ENCODE data around the gene ITSN1. TPM values are rescaled to one million over a fixed set of nuclear protein-coding genes. Genes with fewer than 3 reads are reported as not detected.
A peak's percentile ranks its signal among the peaks of the same experiment; 100 is the strongest.

Gene ITSN1
- total and polyA plus RNA-seq, 2 experiments from 2014 or later = 35.5 to 57.1 TPM

DNA sequence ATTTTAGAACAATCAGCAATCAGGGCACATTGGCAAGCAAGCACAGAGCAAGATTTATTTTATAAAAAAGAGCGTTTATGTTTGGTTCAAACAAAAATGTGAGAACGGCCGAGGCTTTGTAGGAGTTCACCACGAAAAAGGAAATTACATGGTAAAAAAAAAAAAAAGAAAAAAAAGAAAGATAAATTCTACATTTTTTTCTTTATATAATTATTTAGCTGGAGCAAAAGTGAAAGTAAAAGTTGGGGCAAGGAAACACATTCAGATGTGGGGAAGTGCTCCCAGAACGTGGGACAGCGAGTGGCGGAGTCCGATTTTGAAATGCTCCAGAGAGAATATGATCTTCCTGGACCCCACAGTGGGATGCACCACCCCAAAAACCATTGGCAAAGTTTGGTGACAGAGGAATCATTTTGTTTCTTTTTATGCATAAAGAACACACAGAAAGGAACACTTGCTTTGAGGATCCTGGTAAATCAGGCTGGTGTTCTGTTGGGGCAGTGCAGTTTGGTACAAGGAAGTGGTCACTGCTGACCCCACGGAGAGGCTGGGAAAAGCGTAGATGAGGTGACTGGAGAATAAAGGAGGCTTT, 289.6 kb downstream of the ITSN1 start:
- peak overlapping the region; percentile 84 for H3K4me2 ChIP-seq (ENCODE audit: unreplicated experiment)
- H3K9ac ChIP-seq = peak overlapping the region; percentile 54
- peak overlapping the region; percentile 87 for H2AFZ ChIP-seq
- peak overlapping the region; percentile 69 for H3K4me3 ChIP-seq
- H3K9me2 ChIP-seq (ENCODE audit: insufficient read depth) = no peaks in the 10 kb centered on the region
- no peaks in the 10 kb centered on the region for H3K9me3 ChIP-seq (ENCODE audit: low read depth)
- WGBS, 2 experiments (ENCODE audit: low coverage in 1 of 2, low lambda C conversion rate in 2 of 2, missing lambda C conversion rate in 2 of 2) = 20 to 23% methylated on average over 10 of the region's 10 CpGs
- no peak overlapping the region for H3K27ac ChIP-seq
- no peaks in the 10 kb centered on the region for H4K20me1 ChIP-seq (ENCODE audit: insufficient read depth)
- DNase-seq = peak; percentile 56
- no peaks in the 10 kb centered on the region for H3K36me3 ChIP-seq (ENCODE audit: low read depth)
- no peaks in the 10 kb centered on the region for H3F3A ChIP-seq (ENCODE audit: insufficient read depth)
- H3K27me3 ChIP-seq (replicated peaks; ENCODE audit: insufficient read depth) = no peaks in the 10 kb centered on the region
- in situ Hi-C loops (cut with MboI) = no loop called here
- H3K4me1 ChIP-seq (ENCODE audit: insufficient read depth) = no peaks in the 10 kb centered on the region
- no peaks in the 10 kb centered on the region for H3K79me2 ChIP-seq (ENCODE audit: insufficient read depth)
- no peak for TF ChIP-seq EZH2 (IDR thresholded peaks at IDR 0.05; ENCODE audit: insufficient read depth, poor library complexity, severe bottlenecking)
- no peak for TF ChIP-seq EZH2phosphoT487 (IDR thresholded peaks at IDR 0.05; ENCODE audit: insufficient read depth, low read depth)

GRCh38 chr21:33932731-33933130, 290.4 kb downstream of the ITSN1 start:
- Histone ChIP-seq H3K36me3 (ENCODE audit: low read depth) (no peaks in the 10 kb centered on the region), H3K9ac (no peak overlapping the region), H3K4me1 (ENCODE audit: insufficient read depth) (no peaks in the 10 kb centered on the region), H3K4me2 (ENCODE audit: unreplicated experiment) (no peak overlapping the region), H3K9me3 (ENCODE audit: low read depth) (no peaks in the 10 kb centered on the region), H2AFZ (peak overlapping the region; percentile 87; the same call in 1 of the 2 replicates), H3K27me3 (replicated peaks; ENCODE audit: insufficient read depth) (no peaks in the 10 kb centered on the region), H4K20me1 (ENCODE audit: insufficient read depth) (no peaks in the 10 kb centered on the region), H3K27ac (no peak overlapping the region), H3K9me2 (ENCODE audit: insufficient read depth) (no peaks in the 10 kb centered on the region), H3K4me3 (no peak overlapping the region), H3K79me2 (ENCODE audit: insufficient read depth) (no peaks in the 10 kb centered on the region), H3F3A (ENCODE audit: insufficient read depth) (no peaks in the 10 kb centered on the region)
- in situ Hi-C loops (cut with MboI) = no loop called here
- TF ChIP-seq EZH2phosphoT487 (IDR thresholded peaks at IDR 0.05; ENCODE audit: insufficient read depth, low read depth) (no peak), EZH2 (IDR thresholded peaks at IDR 0.05; ENCODE audit: insufficient read depth, poor library complexity, severe bottlenecking) (no peak)
- DNase-seq = no peak
- WGBS, 2 experiments (ENCODE audit: low coverage in 1 of 2, low lambda C conversion rate in 2 of 2, missing lambda C conversion rate in 2 of 2) = 91% methylated on average over 5 of the region's 5 CpGs

GRCh38 chr21:33936301-33937038, 294.2 kb downstream of the ITSN1 start:
- TF ChIP-seq EZH2phosphoT487 (IDR thresholded peaks at IDR 0.05; ENCODE audit: insufficient read depth, low read depth) (no peak), EZH2 (IDR thresholded peaks at IDR 0.05; ENCODE audit: insufficient read depth, poor library complexity, severe bottlenecking) (no peak)
- H2AFZ ChIP-seq = no peak overlapping the region
- H3K9me2 ChIP-seq (ENCODE audit: insufficient read depth) = no peaks in the 10 kb centered on the region
- peak; percentile 23 for DNase-seq
- H3K27ac ChIP-seq = no peak overlapping the region
- in situ Hi-C loops (cut with MboI) = no loop called here
- no peaks in the 10 kb centered on the region for H3K27me3 ChIP-seq (replicated peaks; ENCODE audit: insufficient read depth)
- H3K4me2 ChIP-seq (ENCODE audit: unreplicated experiment) = no peak overlapping the region
- no peaks in the 10 kb centered on the region for H3F3A ChIP-seq (ENCODE audit: insufficient read depth)
- 46 to 48% methylated on average over 4 of the region's 4 CpGs for WGBS, 2 experiments (ENCODE audit: low coverage in 1 of 2, low lambda C conversion rate in 2 of 2, missing lambda C conversion rate in 2 of 2)
- no peaks in the 10 kb centered on the region for H3K79me2 ChIP-seq (ENCODE audit: insufficient read depth)
- no peaks in the 10 kb centered on the region for H3K36me3 ChIP-seq (ENCODE audit: low read depth)
- H3K4me1 ChIP-seq (ENCODE audit: insufficient read depth) = no peaks in the 10 kb centered on the region
- H3K9ac ChIP-seq = no peak overlapping the region
- no peak overlapping the region for H3K4me3 ChIP-seq
- no peaks in the 10 kb centered on the region for H4K20me1 ChIP-seq (ENCODE audit: insufficient read depth)
- H3K9me3 ChIP-seq (ENCODE audit: low read depth) = no peaks in the 10 kb centered on the region

GRCh38 chr21:33937146-33937545, 294.8 kb downstream of the ITSN1 start:
- Histone ChIP-seq H3F3A (ENCODE audit: insufficient read depth) (no peaks in the 10 kb centered on the region), H3K79me2 (ENCODE audit: insufficient read depth) (no peaks in the 10 kb centered on the region), H4K20me1 (ENCODE audit: insufficient read depth) (no peaks in the 10 kb centered on the region), H3K27me3 (replicated peaks; ENCODE audit: insufficient read depth) (no peaks in the 10 kb centered on the region), H2AFZ (no peak overlapping the region), H3K9me3 (ENCODE audit: low read depth) (no peaks in the 10 kb centered on the region), H3K27ac (no peak overlapping the region), H3K36me3 (ENCODE audit: low read depth) (no peaks in the 10 kb centered on the region), H3K9me2 (ENCODE audit: insufficient read depth) (no peaks in the 10 kb centered on the region), H3K4me2 (ENCODE audit: unreplicated experiment) (no peak overlapping the region), H3K9ac (no peak overlapping the region), H3K4me1 (ENCODE audit: insufficient read depth) (no peaks in the 10 kb centered on the region), H3K4me3 (no peak overlapping the region)
- TF ChIP-seq EZH2phosphoT487 (IDR thresholded peaks at IDR 0.05; ENCODE audit: insufficient read depth, low read depth) (no peak), EZH2 (IDR thresholded peaks at IDR 0.05; ENCODE audit: insufficient read depth, poor library complexity, severe bottlenecking) (no peak)
- 97% methylated on average over 4 of the region's 4 CpGs for WGBS, 2 experiments (ENCODE audit: low coverage in 1 of 2, low lambda C conversion rate in 2 of 2, missing lambda C conversion rate in 2 of 2)
- no peak for DNase-seq
- in situ Hi-C loops (cut with MboI) = no loop called here
